GM18508 (cell line): ENCODE data around the gene HOXA4.

ENCODE experiments used
- ATAC-seq: cut with Tn5 transposase; IDR thresholded peaks from one replicate; pipeline ENCODE4 v1.9.1; 2021; ENCODE audit warnings: moderate number of reproducible peaks; ENCODE audit not compliant: insufficient read depth, unreplicated experiment

Gene HOXA4

GRCh38 chr7:27122077-27122910 is 8.3 kb downstream of the HOXA4 start:
- ATAC-seq, result no peak

- ATAC-seq, result no peak
These were observed 8.9 kb downstream of the HOXA4 start for GRCh38 chr7:27121684-27122076.

GRCh38 chr7:27119412-27119911 is 11.1 kb downstream of the HOXA4 start:
- ATAC-seq, result no peak

GRCh38 chr7:27118580-27118979 is 12.0 kb downstream of the HOXA4 start:
- ATAC-seq, result no peak

- ATAC-seq, result no peak
These were observed 12.6 kb downstream of the HOXA4 start for GRCh38 chr7:27117887-27118491.

GRCh38 chr7:27116962-27117886 is 13.3 kb downstream of the HOXA4 start:
- no peak for ATAC-seq

- ATAC-seq, result no peak
These were observed 14.3 kb downstream of the HOXA4 start for GRCh38 chr7:27116031-27116961.

GRCh38 chr7:27115221-27116026 is 15.1 kb downstream of the HOXA4 start:
- ATAC-seq, result no peak

GRCh38 chr7:27114881-27115220 is 15.7 kb downstream of the HOXA4 start:
- ATAC-seq, result no peak

GRCh38 chr7:27113991-27114769 is 16.4 kb downstream of the HOXA4 start:
- ATAC-seq, result no peak

GRCh38 chr7:27112955-27113949 is 17.3 kb downstream of the HOXA4 start:
- ATAC-seq, result no peak

- no peak for ATAC-seq
These were observed 18.2 kb downstream of the HOXA4 start for GRCh38 chr7:27112361-27112760.

GRCh38 chr7:27111751-27112277 is 18.7 kb downstream of the HOXA4 start:
- ATAC-seq, result no peak

- no peak for ATAC-seq
These were observed 19.4 kb downstream of the HOXA4 start for GRCh38 chr7:27111042-27111750.

- no peak for ATAC-seq
These were observed 20.1 kb downstream of the HOXA4 start for GRCh38 chr7:27110186-27111031.
